ENCODE results near the gene PTPMT1. TPM values are rescaled to one million over a fixed set of nuclear protein-coding genes. Genes with fewer than 3 reads are reported as not detected.

The PTPMT1 gene
- polyA plus RNA-seq, 2 of the 4 experiments (the other 2 are of a cell fraction), result 63.4 to 69.2 TPM

GRCh38 chr11:47551086-47551485 lies 14.3 kb upstream of the PTPMT1 start:
- CTCF ChIA-PET, result interaction anchor here (1.1 to 2.9 kb wide), 10 partner anchors 8 to 97 kb away, joined by 3 to 41 read pairs (median 6); partner anchors contain the start of genes KBTBD4 and NDUFS3
- FAIRE-seq (no peak), DNase-seq (ENCODE audit: low read depth in 1 of 2, low spot score in 1 of 2) (peak; percentile 45 to 58), ATAC-seq (0 out of 6 replicates have a peak, but pooled peaks of 1 of the 2 experiments have one; percentile 12)
- peaks cover 38% of the 10 kb centered on the region for H3K4me1 ChIP-seq
- peak overlapping the region; percentile 95 for H3K4me3 ChIP-seq
- POLR2A ChIA-PET, result no interaction called here
- peak overlapping the region; percentile 94 to 100; a peak in 5 of 6 replicates for H3K27ac ChIP-seq
- TF ChIP-seq, protein P1, sequence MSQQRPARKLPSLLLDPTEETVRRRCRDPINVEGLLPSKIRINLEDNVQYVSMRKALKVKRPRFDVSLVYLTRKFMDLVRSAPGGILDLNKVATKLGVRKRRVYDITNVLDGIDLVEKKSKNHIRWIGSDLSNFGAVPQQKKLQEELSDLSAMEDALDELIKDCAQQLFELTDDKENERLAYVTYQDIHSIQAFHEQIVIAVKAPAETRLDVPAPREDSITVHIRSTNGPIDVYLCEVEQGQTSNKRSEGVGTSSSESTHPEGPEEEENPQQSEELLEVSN (IDR thresholded peaks at IDR 0.05; ENCODE audit: borderline replicate concordance, low read depth), result no peak
- TF ChIP-seq RNF2 (IDR thresholded peaks at IDR 0.05; ENCODE audit: borderline replicate concordance, low read depth) (no peak), ZFP36 (IDR thresholded peaks at IDR 0.05; ENCODE audit: borderline replicate concordance, partially characterized antibody) (no peak), RAD21 (conservative IDR thresholded peaks at IDR 0.05 in 1 of 2, IDR thresholded peaks at IDR 0.05 in 1 of 2) (0 out of 5 replicates have a peak, but pooled peaks of 1 of the 2 experiments have one; percentile 14), EHMT2 (IDR thresholded peaks at IDR 0.05; ENCODE audit: low read depth) (peak; percentile 81), HMGXB4 (CRISPR knock-in tag; IDR thresholded peaks at IDR 0.05; ENCODE audit: borderline replicate concordance) (no peak), SMC3 (IDR thresholded peaks at IDR 0.05) (0 out of 3 replicates have a peak, but pooled peaks have one; percentile 6), TP53 (CRISPR knock-in tag; IDR thresholded peaks at IDR 0.05) (no peak), HOXB5 (CRISPR knock-in tag; IDR thresholded peaks at IDR 0.05) (no peak)
- H3K9me3 ChIP-seq, result no peaks in the 10 kb centered on the region
- H3K4me2 ChIP-seq, result peak overlapping the region; percentile 94

DNA sequence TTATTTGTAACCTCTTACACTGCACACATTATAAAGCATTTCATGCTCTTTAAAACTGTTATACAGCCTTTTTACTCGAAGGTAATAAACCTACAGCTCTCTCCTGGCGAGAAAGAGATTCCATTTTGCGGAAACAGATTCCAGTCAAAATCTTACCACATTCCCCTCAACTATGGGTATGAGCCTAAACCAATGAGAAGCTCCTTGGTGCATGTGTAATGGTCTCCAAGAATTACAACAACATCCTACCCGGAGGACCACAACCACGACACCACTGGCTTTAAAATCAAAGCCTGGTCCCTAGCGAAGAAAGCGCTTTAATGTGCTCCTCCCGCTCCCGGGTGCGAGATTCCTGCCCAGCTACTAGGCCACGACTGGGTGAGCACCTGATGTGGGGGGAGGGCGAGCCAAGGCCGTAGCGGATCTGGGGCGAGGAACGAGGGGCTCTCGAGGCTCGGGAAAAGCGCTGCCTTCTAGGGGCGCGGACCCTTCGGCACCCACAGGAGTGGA lies 13.3 kb upstream of the PTPMT1 start:
- TF ChIP-seq, protein P1 (IDR thresholded peaks at IDR 0.05; ENCODE audit: borderline replicate concordance, low read depth), result no peak
- CTCF ChIA-PET, result interaction anchor here (0.6 to 2.9 kb wide), 18 partner anchors 9 to 98 kb away, joined by 3 to 41 read pairs (median 4); partner anchors contain the start of genes KBTBD4 and NDUFS3
- Histone ChIP-seq H3K9me3 (no peaks in the 10 kb centered on the region), H3K4me1 (peaks cover 38% of the 10 kb centered on the region), H3K4me3 (peak overlapping the region; percentile 95), H3K27ac (peak overlapping the region; percentile 94 to 100), H3K4me2 (peak overlapping the region; percentile 94)
- WGBS (ENCODE audit: missing lambda C conversion rate), result 2% methylated on average over 21 of the region's 22 CpGs
- ATAC-seq, result peak; percentile 40 to 47
- DNase-seq (ENCODE audit: low read depth in 1 of 2, low spot score in 1 of 2), result peak in 1 of 2 experiments; percentile 46
- FAIRE-seq, result no peak
- POLR2A ChIA-PET, result interaction anchor here (0.6 to 1.3 kb wide), 2 partner anchors 26 to 59 kb away, joined by 3 to 4 read pairs; partner anchors contain the start of genes KBTBD4 and NDUFS3

DNA sequence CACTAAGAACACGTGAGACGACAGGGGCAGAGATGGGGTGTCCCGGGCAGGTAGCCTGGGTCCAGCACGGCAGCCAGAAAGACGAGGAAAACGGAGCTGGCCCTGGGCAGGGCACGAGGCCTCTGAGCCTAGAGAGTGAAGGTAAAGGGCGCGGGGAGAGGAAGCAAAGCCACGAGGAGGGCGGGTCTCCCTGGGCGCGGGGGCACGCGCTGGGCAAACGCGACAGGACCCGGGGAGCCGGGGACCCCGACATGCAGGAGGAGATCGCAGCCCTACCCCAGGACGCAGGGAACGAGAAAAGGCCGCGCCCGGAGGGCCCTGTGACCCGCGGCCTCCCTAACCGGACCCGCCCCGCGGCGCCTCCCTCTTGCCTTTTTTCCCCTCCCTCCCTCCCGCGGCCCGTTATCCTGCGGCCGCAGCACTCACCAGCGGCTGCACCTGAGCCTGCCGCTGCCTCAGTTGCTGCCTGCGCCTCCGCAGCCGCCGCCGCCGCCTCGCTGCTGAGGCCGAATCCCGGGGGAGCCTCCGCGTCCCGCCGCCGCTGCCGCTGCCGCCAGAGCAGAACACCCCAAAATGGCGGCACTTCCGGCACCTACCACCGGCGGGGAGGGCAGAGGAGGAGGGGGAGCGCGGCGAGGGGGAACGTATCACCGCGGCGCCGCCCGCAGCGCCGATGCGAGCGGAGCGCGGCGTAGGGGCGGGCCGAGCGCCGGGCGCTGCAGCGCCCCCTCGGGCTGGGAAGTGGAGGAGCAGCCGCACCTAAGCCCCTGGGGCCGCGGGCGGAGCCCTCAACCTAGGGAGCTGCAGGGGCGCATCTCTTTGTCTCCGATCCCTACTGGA lies 12.6 kb upstream of the PTPMT1 start, which contains the start of gene CELF1:
Gene CELF1 (minus strand): TSS at position 567 of the 840 bp plus-strand sequence. CDS start 53,609 bp downstream, outside the sequence.
- FAIRE-seq (no peak), ATAC-seq (peak; percentile 93 to 94), DNase-seq (ENCODE audit: low read depth in 1 of 2, low spot score in 1 of 2) (peak; percentile 80 to 90)
- ChIA-PET POLR2A (interaction anchor here (0.7 to 1.5 kb wide), 4 partner anchors 17 to 163 kb away, joined by 3 to 4 read pairs (median 4); partner anchors contain the start of genes AGBL2, KBTBD4 and NDUFS3), CTCF (interaction anchor here (0.5 to 2.9 kb wide), 31 partner anchors 10 to 106 kb away, joined by 3 to 41 read pairs (median 4); partner anchors contain the start of genes KBTBD4, NDUFS3 and PTPMT1)
- Histone ChIP-seq H3K4me1 (peaks cover 35% of the 10 kb centered on the region), H3K4me3 (peak within 1 kb of the TSS; percentile 95), H3K9me3 (no peaks in the 10 kb centered on the region), H3K4me2 (peak within 1 kb of the TSS; percentile 94), H3K27ac (peak within 1 kb of the TSS; percentile 94 to 100)
- WGBS (ENCODE audit: missing lambda C conversion rate), result 1% methylated on average over 27 of the region's 89 CpGs
- TF ChIP-seq RFX5 (IDR thresholded peaks at IDR 0.05) (no peak), MAZ (IDR thresholded peaks at IDR 0.05; ENCODE audit: borderline replicate concordance, low read depth, low read length) (peak; percentile 100), GATA3 (IDR thresholded peaks at IDR 0.05; ENCODE audit: borderline replicate concordance) (no peak), ELK1 (IDR thresholded peaks at IDR 0.05; ENCODE audit: low read depth, low read length) (no peak), HDAC2 (IDR thresholded peaks at IDR 0.05) (no peak), TP53 (CRISPR knock-in tag; IDR thresholded peaks at IDR 0.05) (no peak), JUN (IDR thresholded peaks at IDR 0.05) (peak; percentile 55 to 91; a peak in 3 of 5 replicates), KDM5A (IDR thresholded peaks at IDR 0.05) (no peak), NPAS2 (CRISPR knock-in tag; IDR thresholded peaks at IDR 0.05; ENCODE audit: borderline replicate concordance) (no peak)
- TF ChIP-seq, protein P2, sequence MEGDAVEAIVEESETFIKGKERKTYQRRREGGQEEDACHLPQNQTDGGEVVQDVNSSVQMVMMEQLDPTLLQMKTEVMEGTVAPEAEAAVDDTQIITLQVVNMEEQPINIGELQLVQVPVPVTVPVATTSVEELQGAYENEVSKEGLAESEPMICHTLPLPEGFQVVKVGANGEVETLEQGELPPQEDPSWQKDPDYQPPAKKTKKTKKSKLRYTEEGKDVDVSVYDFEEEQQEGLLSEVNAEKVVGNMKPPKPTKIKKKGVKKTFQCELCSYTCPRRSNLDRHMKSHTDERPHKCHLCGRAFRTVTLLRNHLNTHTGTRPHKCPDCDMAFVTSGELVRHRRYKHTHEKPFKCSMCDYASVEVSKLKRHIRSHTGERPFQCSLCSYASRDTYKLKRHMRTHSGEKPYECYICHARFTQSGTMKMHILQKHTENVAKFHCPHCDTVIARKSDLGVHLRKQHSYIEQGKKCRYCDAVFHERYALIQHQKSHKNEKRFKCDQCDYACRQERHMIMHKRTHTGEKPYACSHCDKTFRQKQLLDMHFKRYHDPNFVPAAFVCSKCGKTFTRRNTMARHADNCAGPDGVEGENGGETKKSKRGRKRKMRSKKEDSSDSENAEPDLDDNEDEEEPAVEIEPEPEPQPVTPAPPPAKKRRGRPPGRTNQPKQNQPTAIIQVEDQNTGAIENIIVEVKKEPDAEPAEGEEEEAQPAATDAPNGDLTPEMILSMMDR (IDR thresholded peaks at IDR 0.05), result peak; percentile 91
- TF ChIP-seq, protein P3, sequence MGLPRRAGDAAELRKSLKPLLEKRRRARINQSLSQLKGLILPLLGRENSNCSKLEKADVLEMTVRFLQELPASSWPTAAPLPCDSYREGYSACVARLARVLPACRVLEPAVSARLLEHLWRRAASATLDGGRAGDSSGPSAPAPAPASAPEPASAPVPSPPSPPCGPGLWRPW (IDR thresholded peaks at IDR 0.05), result no peak
- TF ChIP-seq, protein P4, sequence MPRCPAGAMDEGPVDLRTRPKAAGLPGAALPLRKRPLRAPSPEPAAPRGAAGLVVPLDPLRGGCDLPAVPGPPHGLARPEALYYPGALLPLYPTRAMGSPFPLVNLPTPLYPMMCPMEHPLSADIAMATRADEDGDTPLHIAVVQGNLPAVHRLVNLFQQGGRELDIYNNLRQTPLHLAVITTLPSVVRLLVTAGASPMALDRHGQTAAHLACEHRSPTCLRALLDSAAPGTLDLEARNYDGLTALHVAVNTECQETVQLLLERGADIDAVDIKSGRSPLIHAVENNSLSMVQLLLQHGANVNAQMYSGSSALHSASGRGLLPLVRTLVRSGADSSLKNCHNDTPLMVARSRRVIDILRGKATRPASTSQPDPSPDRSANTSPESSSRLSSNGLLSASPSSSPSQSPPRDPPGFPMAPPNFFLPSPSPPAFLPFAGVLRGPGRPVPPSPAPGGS (IDR thresholded peaks at IDR 0.05), result peak; percentile 90

Data from A549 (cell line).